C1 segment of cervical spinal cord (tissue), 14 donors: ENCODE results near the gene ANO7.
A peak's percentile ranks its signal among the peaks of the same experiment; 100 is the strongest.

Experiments
- DNase-seq, 14 donors: peaks; one replicate each; lab custom pipeline; 2025; lab: John Stamatoyannopoulos, UW

ANO7 gene

DNA sequence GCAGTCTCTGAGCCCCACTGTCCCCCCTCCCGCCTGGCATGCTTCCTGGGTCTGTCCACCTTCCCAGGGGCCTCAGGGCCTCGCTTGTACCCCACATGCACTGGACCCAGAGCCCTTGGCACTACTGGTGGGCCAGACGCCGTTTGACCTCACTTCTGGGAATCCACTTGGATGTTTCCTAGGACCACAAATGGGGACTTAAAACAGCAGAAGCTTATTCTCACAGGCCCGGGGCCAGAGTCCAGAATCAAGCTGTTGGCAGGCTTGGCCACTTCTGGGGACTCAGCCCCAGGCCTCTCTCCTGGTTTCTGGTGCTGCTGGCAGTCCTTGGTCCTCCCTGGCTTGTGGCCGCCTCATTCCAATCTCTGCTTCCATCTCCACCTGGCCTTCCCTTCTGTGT lies 19.6 kb downstream of the ANO7 start:
- DNase-seq, result peak in 9 of 14 donors; percentile 23 to 83 (median 53)

DNA sequence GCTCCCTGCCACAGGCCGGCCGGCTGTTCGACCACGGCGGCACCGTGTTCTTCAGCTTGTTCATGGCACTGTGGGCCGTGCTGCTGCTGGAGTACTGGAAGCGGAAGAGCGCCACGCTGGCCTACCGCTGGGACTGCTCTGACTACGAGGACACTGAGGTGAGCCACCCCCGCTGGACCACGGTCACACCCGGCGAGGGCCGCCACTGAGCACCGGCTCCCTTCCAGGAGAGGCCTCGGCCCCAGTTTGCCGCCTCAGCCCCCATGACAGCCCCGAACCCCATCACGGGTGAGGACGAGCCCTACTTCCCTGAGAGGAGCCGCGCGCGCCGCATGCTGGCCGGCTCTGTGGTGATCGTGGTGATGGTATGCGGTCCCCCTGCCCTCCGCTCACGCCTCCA lies 20.8 kb downstream of the ANO7 start:
- DNase-seq, result no peak

DNA sequence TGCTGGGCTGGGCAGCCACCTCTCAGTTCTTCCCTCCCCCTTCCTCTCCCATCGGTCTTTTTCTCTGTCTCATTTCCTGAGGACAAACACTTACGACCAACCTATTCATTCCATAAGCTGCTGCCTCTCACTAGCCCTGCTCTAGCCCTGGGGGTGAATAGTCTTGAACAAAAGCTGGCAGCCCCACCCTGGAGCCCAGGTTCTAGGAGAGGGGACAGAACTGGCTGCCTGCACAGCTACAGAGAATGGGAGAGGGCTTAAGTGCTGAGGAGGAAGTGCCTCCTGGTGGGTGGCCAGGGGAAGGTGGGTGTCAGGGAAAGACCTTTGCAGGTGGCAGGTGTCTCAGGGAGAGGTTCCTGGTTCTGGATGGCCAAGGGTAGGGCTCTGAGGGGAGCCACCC lies 22.8 kb downstream of the ANO7 start:
- no peak for DNase-seq

DNA sequence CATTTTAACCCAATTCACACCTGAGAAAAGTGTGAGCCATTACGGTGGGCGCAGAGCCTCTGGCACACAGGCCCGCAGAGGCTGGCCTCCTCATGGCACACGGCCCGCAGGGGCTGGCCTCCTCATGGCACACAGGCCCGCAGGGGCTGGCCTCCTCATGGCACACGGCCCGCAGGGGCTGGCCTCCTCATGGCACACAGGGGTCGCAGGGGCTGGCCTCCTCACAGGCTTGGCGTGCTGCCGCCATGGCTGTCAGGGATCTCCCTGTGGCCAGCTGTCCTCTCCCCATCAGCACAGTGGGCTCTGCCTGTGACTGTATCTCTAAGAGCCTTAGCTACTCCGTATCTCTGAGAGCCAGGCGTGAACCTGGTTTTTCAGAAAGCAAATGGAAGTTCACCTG lies 24.6 kb downstream of the ANO7 start:
- no peak for DNase-seq

DNA sequence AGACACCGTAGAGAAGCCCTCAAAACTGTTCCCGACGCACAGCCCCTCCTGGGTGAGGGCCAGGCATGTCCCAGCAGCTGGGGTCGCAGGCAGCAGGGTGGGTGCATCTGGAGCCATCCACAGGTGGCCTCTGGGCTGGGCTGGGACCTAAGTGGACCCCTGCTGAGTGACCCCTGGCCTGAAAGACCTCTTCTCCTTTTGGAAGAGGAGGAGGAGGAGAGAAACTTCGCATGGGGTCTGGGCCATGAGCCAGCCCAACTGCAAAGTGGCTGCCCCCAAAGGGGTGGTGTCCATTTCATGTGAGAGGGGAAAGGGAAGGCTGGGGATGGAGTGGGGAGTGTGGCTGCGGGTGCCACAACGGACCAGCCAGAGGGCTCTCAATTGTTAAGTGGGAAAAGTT lies 25.1 kb downstream of the ANO7 start:
- DNase-seq, result no peak

DNA sequence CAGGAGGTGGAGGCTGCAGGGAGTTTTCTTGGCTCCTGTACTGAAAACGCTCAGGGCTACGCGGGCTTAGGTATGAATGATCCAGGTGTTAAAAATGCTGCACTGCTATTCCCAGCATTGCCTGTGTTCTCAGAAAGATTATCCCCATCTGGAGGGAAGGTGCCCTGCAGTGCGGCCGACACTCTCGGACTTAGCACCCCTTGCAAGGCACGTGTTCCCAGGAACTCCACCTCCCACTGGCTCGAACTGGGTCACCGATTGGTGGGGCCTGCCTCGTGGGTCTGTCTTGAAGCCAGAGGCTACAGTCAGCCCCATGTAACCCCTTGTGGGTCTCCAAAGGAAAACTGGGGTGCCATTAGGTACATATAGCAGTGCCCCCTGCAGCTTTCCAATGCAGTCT lies 25.7 kb downstream of the ANO7 start:
- DNase-seq, result no peak

DNA sequence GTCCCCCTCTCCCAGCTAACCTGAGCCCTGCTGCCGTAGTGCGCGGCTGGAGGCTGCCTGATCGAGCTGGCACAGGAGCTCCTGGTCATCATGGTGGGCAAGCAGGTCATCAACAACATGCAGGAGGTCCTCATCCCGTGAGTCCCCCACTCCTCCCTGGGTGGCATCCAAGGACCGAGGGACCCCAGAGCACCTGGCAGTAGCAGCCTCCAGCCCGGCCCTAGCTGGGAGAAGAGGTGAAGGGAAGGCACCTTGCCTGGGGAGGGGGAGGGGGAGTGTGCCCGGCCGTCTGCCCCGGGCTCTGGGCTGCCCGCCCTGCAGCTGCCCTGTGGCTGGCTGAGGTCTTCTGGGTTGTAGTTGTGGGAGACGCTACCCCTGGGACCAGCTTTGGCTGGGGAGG lies 26.3 kb downstream of the ANO7 start:
- no peak for DNase-seq

DNA sequence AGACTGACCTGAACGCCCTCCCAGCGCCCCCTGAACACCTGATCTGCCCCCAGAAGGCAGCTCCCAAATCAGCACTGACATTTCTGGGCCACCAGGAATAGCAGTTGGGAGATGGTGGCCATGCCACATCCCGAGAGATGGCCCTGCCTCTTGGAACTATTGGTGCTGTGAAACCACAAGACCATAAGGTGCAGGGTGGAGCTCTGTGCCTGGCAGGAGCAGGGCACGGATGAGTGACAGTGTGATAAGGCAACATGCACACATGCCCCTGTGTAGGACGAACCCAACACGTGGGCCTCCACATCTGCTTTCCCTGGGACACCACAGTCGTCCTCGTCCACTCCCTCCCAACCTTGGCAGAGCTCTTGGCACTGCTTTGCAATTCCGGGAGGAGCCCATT lies 26.9 kb downstream of the ANO7 start:
- no peak for DNase-seq

DNA sequence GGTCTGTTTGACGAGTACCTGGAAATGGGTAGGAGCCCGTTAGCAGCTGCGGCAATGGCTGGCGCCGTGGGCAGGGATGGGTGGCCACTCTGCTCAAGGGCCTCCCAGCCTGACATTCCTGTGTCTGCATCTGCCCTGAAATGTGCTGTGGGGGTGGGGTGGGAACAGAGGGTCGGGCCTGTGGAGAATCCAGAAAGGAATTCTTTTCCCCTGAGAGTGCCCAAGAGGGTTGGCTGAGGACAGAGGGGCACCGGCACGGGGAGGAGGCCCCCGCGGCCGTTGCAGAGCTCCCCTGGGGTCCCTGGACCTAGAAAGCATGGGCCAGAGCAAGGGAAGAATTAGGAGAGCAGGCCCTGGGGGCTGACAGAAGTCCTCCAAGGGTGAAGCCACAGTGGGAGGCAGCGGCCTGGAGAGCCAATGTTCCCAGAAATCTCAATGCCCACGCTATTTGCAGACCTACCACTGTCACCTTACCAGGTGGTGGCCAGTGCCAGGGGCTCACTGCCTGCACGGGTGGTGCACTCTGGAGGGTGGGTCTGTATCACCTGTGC lies 27.8 kb downstream of the ANO7 start:
- DNase-seq, result peak in 1 of 14 donors; percentile 18

DNA sequence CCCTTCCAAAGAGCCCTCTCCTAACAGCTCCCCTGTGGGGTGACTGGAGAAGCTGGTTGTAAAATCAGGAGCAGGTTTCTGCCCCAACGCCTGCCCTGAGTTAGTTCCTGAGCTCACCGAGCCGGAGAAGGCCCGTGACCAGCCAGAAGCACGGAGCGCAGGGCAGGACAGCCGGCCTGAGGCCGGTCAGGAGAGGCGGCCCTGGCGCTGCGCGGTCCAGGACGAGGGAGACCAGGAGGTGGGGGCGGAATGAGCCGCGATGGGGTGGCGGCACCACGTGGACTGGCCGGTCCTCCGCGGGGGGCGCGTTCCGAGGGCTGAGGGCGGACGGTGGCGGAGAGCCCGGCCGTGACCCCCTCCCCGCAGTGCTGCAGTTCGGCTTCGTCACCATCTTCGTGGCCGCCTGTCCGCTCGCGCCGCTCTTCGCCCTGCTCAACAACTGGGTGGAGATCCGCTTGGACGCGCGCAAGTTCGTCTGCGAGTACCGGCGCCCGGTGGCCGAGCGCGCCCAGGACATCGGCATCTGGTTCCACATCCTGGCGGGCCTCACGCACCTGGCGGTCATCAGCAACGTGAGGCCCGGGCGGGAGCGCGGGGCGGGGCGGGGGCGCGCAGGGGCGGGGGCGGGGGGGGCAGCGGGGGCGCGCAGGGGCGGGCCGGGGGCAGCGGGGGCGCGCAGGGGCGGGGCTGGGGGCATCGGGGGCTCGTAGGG lies 29.0 kb downstream of the ANO7 start:
- peak in 13 of 14 donors; percentile 20 to 83 (median 60) for DNase-seq

DNA sequence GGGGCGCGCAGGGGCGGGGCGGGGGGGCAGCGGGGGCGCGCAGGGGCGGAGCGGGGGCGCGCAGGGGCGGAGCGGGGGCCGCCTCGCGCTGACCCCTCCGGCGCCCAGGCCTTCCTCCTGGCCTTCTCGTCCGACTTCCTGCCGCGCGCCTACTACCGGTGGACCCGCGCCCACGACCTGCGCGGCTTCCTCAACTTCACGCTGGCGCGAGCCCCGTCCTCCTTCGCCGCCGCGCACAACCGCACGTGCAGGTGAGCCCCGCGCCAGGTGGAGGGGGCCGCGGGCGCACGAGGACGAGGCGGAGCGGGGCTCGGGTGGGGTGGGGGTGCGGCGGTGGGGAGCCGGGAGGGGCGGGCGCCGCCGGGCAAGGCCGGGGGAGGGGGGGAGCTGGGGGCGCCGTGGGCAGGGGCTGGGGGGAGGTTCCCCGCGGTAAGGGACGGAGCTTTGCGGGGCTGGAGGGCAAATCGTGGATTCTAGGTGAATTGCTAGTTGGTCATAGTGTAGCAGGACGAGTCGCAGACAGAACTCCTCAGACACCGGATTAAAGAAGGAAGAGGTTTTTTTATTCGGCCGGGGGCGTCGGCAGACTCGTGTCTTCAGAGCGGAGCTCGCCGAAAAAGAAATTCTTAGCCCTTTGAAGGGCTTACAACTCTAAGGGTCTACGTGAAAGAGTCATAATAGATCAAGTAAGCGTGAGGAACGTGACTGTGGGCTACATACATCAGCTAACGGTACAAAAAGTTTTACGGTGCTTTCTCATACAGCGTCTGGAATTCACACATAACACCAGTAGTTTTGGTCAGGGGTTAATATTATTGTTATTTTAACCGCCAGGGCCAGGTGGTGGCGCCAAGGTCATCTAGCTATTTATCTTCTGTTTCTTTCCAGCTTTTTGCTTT lies 29.9 kb downstream of the ANO7 start:
- peak in 7 of 14 donors; percentile 7 to 34 (median 24) for DNase-seq

DNA sequence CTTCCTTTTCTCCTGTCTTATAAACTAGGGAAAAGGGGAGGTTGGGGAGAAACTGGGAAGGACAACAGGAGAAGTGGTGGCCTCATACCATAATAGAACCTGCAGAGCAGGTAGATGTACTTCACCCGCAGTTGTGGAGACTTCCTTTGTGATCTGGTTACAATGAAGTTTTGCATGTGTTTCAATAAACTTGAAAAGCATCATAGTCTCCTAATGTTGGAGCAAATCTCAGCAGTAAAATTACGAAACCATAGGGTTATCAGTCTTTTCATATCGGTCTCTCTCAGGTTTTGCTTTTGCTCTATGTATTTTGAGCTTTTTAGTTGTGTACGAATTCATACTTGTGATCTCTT lies 30.5 kb downstream of the ANO7 start:
- DNase-seq, result no peak

DNA sequence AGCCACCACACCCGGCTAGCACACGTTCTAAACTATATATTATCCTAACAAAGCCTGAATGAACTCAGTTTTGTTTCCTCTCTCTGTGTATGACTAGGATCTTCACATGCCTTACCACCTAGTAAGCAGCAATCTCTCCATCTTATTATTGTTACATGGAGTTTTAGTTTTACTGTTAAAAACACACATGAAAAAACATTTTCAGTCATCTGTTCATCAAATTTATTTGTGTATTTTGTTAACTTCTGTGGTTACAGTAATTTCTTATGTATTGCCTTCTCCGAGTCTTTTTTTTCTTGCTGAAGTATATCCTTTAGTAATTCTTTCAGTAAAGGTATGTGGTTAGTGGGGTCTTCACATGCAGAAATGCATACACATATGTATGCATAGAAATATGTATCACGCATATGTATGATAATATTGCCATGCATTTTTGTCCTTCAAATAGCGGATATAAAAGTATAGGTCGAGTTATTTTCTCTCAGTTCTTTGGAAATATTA lies 31.4 kb downstream of the ANO7 start:
- DNase-seq, result no peak

DNA sequence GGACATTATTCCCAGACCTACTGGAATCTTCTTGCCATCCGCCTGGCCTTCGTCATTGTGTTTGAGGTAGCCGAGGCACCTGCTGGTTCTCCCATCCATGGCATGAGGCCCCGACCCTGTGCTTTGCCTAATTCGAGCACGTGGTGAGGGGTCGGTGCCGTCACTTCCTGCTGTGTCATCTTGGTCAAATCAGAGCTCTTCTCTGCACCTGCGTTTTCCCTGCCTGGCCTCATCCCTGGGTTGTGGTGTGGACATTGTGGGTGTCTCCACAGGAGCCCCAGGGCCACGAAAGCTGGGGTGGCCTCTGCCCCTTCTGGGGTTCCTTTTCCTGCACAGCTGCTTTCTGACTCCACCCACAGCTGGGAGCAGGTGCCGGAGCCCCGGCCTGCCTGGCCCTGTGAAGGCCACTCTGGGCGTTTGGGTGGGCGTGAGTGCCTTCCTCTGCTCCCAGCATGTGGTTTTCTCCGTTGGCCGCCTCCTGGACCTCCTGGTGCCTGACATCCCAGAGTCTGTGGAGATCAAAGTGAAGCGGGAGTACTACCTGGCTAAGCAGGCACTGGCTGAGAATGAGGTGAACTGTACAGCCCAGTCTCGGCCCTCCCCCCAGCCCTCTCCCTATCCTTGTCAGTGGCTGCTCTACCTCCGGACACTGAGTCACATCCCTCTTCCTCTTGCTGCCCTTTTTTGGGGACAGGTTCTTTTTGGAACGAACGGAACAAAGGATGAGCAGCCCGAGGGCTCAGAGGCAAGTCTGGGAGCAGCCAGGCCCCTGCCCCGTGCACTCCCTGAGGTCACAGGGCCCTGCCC lies 34.9 kb downstream of the ANO7 start:
- peak in 2 of 14 donors; percentile 31 to 36 for DNase-seq

DNA sequence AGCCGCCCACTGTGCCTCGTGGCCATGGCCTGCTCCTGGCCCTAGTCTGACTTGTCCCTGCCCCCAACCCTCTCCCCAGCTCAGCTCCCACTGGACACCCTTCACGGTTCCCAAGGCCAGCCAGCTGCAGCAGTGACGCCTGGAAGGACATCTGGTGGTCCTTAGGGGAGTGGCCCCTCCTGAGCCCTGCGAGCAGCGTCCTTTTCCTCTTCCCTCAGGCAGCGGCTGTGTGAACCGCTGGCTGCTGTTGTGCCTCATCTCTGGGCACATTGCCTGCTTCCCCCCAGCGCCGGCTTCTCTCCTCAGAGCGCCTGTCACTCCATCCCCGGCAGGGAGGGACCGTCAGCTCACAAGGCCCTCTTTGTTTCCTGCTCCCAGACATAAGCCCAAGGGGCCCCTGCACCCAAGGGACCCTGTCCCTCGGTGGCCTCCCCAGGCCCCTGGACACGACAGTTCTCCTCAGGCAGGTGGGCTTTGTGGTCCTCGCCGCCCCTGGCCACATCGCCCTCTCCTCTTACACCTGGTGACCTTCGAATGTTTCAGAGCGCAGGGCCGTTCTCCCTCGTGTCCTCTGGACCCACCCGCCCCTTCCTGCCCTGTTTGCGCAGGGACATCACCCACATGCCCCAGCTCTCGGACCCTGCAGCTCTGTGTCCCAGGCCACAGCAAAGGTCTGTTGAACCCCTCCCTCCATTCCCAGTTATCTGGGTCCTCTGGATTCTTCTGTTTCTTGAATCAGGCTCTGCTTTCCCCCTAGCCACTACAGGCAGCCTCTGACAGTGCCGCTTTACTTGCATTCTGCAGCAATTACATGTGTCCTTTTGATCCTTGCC lies 35.8 kb downstream of the ANO7 start:
- DNase-seq, result peak in 13 of 14 donors; percentile 7 to 89 (median 73)

DNA sequence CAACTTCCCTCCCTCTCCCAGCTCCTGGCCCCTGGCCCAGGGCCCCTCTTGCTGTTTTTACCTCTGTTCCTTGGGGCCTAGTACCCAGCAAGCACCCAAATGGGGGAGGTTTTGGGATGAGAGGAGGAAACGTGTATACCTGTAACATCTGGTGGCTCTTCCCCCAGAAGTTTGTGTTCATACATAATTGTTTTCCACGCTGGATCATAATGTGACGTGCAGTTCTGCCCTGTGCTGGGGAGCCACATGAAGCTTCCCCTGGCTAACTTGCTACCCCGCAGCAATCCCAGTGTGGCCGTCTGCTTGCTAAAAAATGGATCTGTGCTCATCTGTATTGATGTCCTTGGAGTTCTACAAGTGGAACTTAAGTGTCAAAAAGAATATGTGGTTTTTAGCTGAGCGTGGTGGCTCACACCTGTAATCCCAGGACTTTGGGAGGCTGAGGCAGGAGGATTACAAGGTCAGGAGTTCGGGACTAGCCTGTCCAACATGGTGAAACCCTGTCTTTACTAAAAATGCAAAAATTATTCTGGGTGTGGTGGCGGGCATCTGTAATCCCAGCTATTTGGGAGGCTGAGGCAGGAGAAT lies 36.5 kb downstream of the ANO7 start:
- no peak for DNase-seq

DNA sequence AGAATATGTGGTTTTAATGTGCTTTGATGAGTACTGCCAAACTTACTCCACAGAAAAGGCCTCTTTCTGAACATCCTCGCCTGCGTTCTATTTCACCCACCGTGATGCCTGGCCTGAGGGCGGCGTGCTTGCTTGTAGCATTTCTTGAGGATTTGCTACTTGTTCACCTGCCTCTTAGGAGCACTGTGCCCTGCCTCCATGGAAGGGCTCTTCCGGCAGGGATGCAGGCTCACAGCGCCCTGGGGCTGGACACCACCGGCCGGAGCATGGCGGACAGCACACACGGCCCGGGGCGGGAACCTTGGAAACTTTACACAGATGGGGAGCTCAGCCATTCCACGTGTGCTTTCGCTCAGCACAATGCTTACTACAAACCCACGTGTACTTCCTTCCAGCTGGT lies 37.1 kb downstream of the ANO7 start:
- DNase-seq, result no peak

DNA sequence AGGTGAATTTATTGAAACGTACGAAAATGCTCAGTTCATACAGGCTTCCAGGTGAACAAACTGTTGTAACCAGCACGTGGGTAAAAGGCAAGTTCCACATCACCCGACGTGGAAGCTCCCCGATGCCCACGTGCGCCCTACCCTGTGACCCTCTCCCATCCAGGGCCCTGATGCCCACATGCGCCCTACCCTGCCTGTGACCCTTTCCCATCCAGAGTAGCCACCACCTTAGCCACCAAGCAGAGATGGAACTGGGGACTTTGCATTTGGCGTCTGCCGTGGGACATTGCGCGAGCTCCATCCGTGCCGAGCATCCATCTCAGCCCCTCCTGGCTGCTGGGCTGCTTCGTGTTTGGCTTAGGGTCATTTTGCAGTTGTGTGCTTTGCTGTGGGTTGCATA lies 37.5 kb downstream of the ANO7 start:
- DNase-seq, result no peak

DNA sequence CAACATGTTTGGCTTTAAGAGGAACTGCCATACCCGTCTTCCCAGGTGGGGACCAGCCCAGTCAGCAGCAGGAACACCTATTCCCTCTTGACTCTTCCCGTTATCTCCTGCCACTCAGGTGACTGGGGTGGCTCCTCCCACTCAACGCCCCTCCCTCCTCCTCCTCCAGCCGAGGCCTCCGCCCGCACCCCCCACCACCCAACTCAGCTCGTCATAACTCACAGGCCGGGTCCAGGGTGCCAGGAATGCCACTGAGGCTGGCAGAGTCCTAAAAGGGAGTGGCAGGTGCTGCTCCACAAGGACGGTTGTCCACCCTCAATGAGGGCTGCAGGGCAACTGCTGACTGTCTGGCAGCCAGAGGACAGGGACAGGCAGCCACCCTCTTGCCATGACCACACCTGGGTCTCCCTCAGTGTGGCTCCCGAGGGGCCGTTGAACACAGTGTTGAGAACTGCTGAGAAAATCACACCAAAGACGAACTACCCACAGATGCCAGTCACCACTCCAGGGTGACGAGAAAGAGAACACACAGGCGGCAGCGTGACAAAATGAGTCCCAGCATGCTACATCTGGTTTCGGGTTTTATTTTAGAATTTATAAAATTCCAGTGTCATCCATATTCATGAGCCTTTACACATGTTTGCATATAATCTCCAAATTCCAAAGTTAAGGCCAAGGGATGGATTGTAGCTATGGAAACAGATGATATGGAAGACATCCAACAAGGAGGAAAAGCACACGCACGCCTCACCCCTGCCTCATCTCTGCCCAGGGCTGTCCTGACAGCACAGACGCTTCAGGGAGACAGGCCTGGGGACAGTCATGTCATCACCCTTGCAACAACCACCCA lies 38.5 kb downstream of the ANO7 start:
- no peak for DNase-seq
